Esophagus muscularis mucosa (tissue), 4 donors: Measurements from ENCODE around the gene ELFN2.

Source experiments
- CTCF ChIP-seq, 3 experiments: fragments of 200-600 bp in 2 of 3; fragments of 450-650 bp in 1 of 3; sonication (generic) in 2 of 3; IDR thresholded peaks; one replicate each; pipeline ENCODE4 v1.5.1; 2017 to 2019; ENCODE audit warnings: antibody characterized with exemption in 3 of 3, mild to moderate bottlenecking in 2 of 3, moderate library complexity in 1 of 3
- EP300 ChIP-seq: sonication (generic); formaldehyde crosslinking; IDR thresholded peaks from one replicate; pipeline ENCODE4 v1.6.1; 2017; ENCODE audit warnings: antibody characterized with exemption
- POLR2AphosphoS5 ChIP-seq, 2 donors: sonication (generic); formaldehyde crosslinking; IDR thresholded peaks; one replicate each; pipeline ENCODE4 v1.6.1; 2017; ENCODE audit warnings: antibody characterized with exemption in 2 of 2

DNA sequence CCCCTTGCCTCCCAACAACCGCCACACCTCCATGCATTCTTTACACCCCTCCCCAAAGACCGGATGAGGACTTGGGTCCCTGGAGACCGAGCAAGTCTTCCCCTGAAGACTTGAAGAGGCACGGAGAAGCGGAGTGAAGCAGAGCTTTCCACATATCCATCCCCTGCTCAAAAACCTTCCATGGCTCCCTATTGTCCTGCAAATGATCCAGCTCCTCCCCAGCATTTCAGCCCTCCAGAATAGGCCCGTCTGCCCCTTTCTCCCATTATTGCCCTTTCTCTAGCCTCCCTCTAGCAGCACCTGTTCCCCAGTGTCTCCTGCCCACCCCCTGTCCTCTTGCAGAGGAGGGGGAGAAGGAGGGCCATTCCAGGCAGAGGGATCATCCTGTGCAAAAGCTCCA is 85.2 kb downstream of the ELFN2 start:
- TF ChIP-seq CTCF (IDR thresholded peaks at IDR 0.05) (no peak), EP300 (no peak), POLR2AphosphoS5 (IDR thresholded peaks at IDR 0.05) (no peak)
